Panc1 (cell line): ENCODE data around the gene HMGA1. TPM values are rescaled to one million over a fixed set of nuclear protein-coding genes. Genes with fewer than 3 reads are reported as not detected.

Experiments
- ATAC-seq: fragments of 200-7000 bp; cut with Tn5 transposase; 2 replicates; pipeline ENCODE4 v1.9.1; 2020; ENCODE audit warnings: mild to moderate bottlenecking, moderate library complexity
- BruUV-seq: library from RNA; stranded (reverse); fragments of 400-500 nt; replicated peaks from 2 replicates; lab custom pipeline; 2021; lab: Mats Ljungman, UMichigan
- CTCF ChIA-PET: fragments of 300-600 bp; sonication (Branson Sonifier 250); formaldehyde crosslinking; loops from one replicate; lab custom pipeline; 2022; ENCODE audit warnings: antibody characterized with exemption; lab: Charles Lee
- POLR2A ChIA-PET: fragments of 300-600 bp; sonication (Branson Sonifier 250); formaldehyde crosslinking; loops from one replicate; lab custom pipeline; 2022; ENCODE audit warnings: antibody characterized with exemption; lab: Charles Lee
- DNase-seq: peaks from one replicate; pipeline ENCODE4 v3.0.0-alpha.2; 2010; ENCODE audit warnings: low read depth, low spot score
- H3K27ac ChIP-seq: 2 replicates; pipeline ENCODE4 v1.5.1; 2011; ENCODE audit warnings: mild to moderate bottlenecking, low read length, inconsistent platforms
- H3K27me3 ChIP-seq: fragments of 200-500 bp; sonication (Bioruptor generic); 2 replicates; pipeline ENCODE4 v1.6.0; 2014; ENCODE audit warnings: low read length, inconsistent platforms; ENCODE audit not compliant: control insufficient read depth, insufficient read depth
- H3K36me3 ChIP-seq: fragments of 200-500 bp; sonication (Bioruptor generic); 2 replicates; pipeline ENCODE4 v1.5.1; 2014; ENCODE audit warnings: inconsistent platforms, mild to moderate bottlenecking, low read length, moderate library complexity; ENCODE audit not compliant: control insufficient read depth, insufficient read depth
- H3K4me1 ChIP-seq: 2 replicates; pipeline ENCODE4 v1.5.1; 2011; ENCODE audit warnings: inconsistent platforms, mild to moderate bottlenecking, low read length, moderate library complexity; ENCODE audit not compliant: control insufficient read depth, insufficient read depth
- H3K4me3 ChIP-seq, 2 experiments: 2 replicates each; pipeline ENCODE4 v1.5.1; 2011 to 2012; ENCODE audit warnings: low read depth in 2 of 2, low read length in 2 of 2, mild to moderate bottlenecking in 2 of 2, inconsistent platforms in 1 of 2, moderate library complexity in 1 of 2
- H3K9me3 ChIP-seq: fragments of 200-500 bp; sonication (Bioruptor generic); 2 replicates; pipeline ENCODE4 v1.5.1; 2014; ENCODE audit warnings: low read depth, mild to moderate bottlenecking, inconsistent platforms, low read length, moderate library complexity; ENCODE audit not compliant: control insufficient read depth, insufficient read depth
- CTCF ChIP-seq: fragments of 450-650 bp; IDR thresholded peaks from 2 replicates; pipeline ENCODE4 v1.5.1; 2017; ENCODE audit warnings: mild to moderate bottlenecking
- POLR2AphosphoS5 ChIP-seq: IDR thresholded peaks from 2 replicates; pipeline ENCODE4 v1.6.1; 2012; ENCODE audit warnings: mild to moderate bottlenecking, low read depth, low read length, moderate library complexity
- REST ChIP-seq, 2 experiments: IDR thresholded peaks; 2 replicates each; pipeline ENCODE4 v1.6.1; 2011 to 2012; ENCODE audit warnings: low read depth in 2 of 2, control low read depth in 1 of 2, low read length in 1 of 2, mild to moderate bottlenecking in 1 of 2, moderate library complexity in 1 of 2; ENCODE audit not compliant: insufficient read depth in 1 of 2
- SIN3A ChIP-seq: IDR thresholded peaks from 2 replicates; pipeline ENCODE4 v1.6.1; 2012; ENCODE audit warnings: low read depth, mild to moderate bottlenecking, low read length, moderate library complexity, borderline replicate concordance; ENCODE audit not compliant: insufficient read depth
- TCF7L2 ChIP-seq: IDR thresholded peaks from 2 replicates; pipeline ENCODE4 v1.6.1; 2011; ENCODE audit warnings: mild to moderate bottlenecking, low read depth, low read length, inconsistent platforms
- in situ Hi-C: cut with HindIII; loops from 2 replicates; pipeline ENCODE4 v1.10.0; 2016; ENCODE audit warnings: low sequenced_read_pairs, low pct_unique_long_range_greater_than_20kb
- intact Hi-C: fragments of 100-400 bp; cut with micrococcal nuclease; formaldehyde crosslinking; loops from one replicate; pipeline ENCODE4 v1.10.0; 2022; ENCODE audit not compliant: unreplicated experiment
- total RNA-seq: library from RNA; stranded (reverse); gene quantifications from one replicate; pipeline ENCODE4 v1.2.1, GENCODE V29; 2021; ENCODE audit not compliant: unreplicated experiment

Gene HMGA1
- total RNA-seq, 1 experiment from 2014 or later, result 444 TPM

GRCh38 chr6:34230653-34231371, 5.9 kb upstream of the HMGA1 start:
- H3K4me1 ChIP-seq, result peaks cover 22% of the 10 kb centered on the region
- DNase-seq (no peak), ATAC-seq (no peak)
- in situ Hi-C loops, result no loop called here
- H3K27me3 ChIP-seq, result no peaks in the 10 kb centered on the region
- no TSS peak for BruUV-seq
- intact Hi-C loops, result no loop called here
- H3K9me3 ChIP-seq, result no peaks in the 10 kb centered on the region
- ChIA-PET POLR2A (no interaction called here), CTCF (no interaction called here)
- TF ChIP-seq CTCF, result no peak
- no peak for TF ChIP-seq TCF7L2
- H3K27ac ChIP-seq, result no peak overlapping the region
- H3K36me3 ChIP-seq, result no peaks in the 10 kb centered on the region
- no peak overlapping the region for H3K4me3 ChIP-seq

GRCh38 chr6:34231566-34232336, 4.9 kb upstream of the HMGA1 start:
- H3K36me3 ChIP-seq, result no peaks in the 10 kb centered on the region
- TF ChIP-seq REST (IDR thresholded peaks at IDR 0.05; ENCODE audit: insufficient read depth in 1 of 2, low read depth in 2 of 2, low read length in 1 of 2) (no peak), TCF7L2 (no peak)

GRCh38 chr6:34232901-34233300, 3.8 kb upstream of the HMGA1 start:
- POLR2A ChIA-PET, result no interaction called here
- Histone ChIP-seq H3K4me3 (no peak overlapping the region), H3K27me3 (no peaks in the 10 kb centered on the region), H3K27ac (peak overlapping the region; percentile 54), H3K4me1 (peaks cover 19% of the 10 kb centered on the region), H3K36me3 (no peaks in the 10 kb centered on the region), H3K9me3 (no peaks in the 10 kb centered on the region)
- ATAC-seq (no peak), DNase-seq (no peak)
- BruUV-seq, result no TSS peak
- TF ChIP-seq POLR2AphosphoS5 (no peak), TCF7L2 (no peak), CTCF (no peak), SIN3A (no peak), REST (IDR thresholded peaks at IDR 0.05; ENCODE audit: insufficient read depth in 1 of 2, low read depth in 2 of 2, low read length in 1 of 2) (no peak)
- CTCF ChIA-PET, result interaction anchor here (0.5 kb wide), 1 partner anchor 182 kb away, joined by 5 read pairs; no protein-coding TSS in a partner anchor
- intact Hi-C loops (no loop called here), in situ Hi-C loops (no loop called here)

More at GRCh38 chr6:34231566-34232336, 4.9 kb upstream of the HMGA1 start:
- intact Hi-C loops (no loop called here), in situ Hi-C loops (no loop called here)
- no TSS peak for BruUV-seq
- no peak overlapping the region for H3K4me3 ChIP-seq
- no peak overlapping the region for H3K27ac ChIP-seq
- CTCF ChIA-PET, result no interaction called here
- DNase-seq (no peak), ATAC-seq (no peak)
- H3K4me1 ChIP-seq, result peaks cover 22% of the 10 kb centered on the region
- H3K27me3 ChIP-seq, result no peaks in the 10 kb centered on the region
- H3K9me3 ChIP-seq, result no peaks in the 10 kb centered on the region
- POLR2A ChIA-PET, result no interaction called here
